SJCRH30 (cell line): ENCODE results near the gene TAS2R41. TPM values are rescaled to one million over a fixed set of nuclear protein-coding genes. Genes with fewer than 3 reads are reported as not detected.

Source experiments
- DNase-seq, 2 experiments: peaks; one replicate each; pipeline ENCODE4 v3.0.0-alpha.2; 2015 to 2020
- H3K27ac ChIP-seq: fragments of 250-450 bp; sonication (Bioruptor Pico); 2 replicates; pipeline ENCODE4 v1.5.1; 2020; ENCODE audit warnings: mild to moderate bottlenecking, moderate library complexity
- H3K27me3 ChIP-seq: fragments of 250-450 bp; sonication (Bioruptor Pico); 2 replicates; pipeline ENCODE4 v1.5.1; 2020; ENCODE audit warnings: mild to moderate bottlenecking, moderate library complexity
- H3K36me3 ChIP-seq: fragments of 250-450 bp; sonication (Bioruptor Pico); 2 replicates; pipeline ENCODE4 v1.5.1; 2020; ENCODE audit warnings: mild to moderate bottlenecking, moderate library complexity
- H3K4me1 ChIP-seq: fragments of 250-450 bp; sonication (Bioruptor Pico); 2 replicates; pipeline ENCODE4 v1.5.1; 2020; ENCODE audit warnings: mild to moderate bottlenecking, moderate library complexity
- H3K4me3 ChIP-seq: fragments of 250-450 bp; sonication (Bioruptor Pico); 2 replicates; pipeline ENCODE4 v1.5.1; 2020; ENCODE audit warnings: mild to moderate bottlenecking, moderate library complexity
- H3K9me3 ChIP-seq: fragments of 250-450 bp; sonication (Bioruptor Pico); replicated peaks from 2 replicates; pipeline ENCODE4 v1.5.1; 2020; ENCODE audit warnings: mild to moderate bottlenecking, moderate library complexity
- total RNA-seq: library from RNA; depleted of rRNA; stranded (reverse); fragments of >200 nt; shearing (Covaris generic); gene quantifications from 2 replicates; pipeline ENCODE4 v1.2.3, GENCODE V29; 2014; rRNA removed

The TAS2R41 gene, protein sequence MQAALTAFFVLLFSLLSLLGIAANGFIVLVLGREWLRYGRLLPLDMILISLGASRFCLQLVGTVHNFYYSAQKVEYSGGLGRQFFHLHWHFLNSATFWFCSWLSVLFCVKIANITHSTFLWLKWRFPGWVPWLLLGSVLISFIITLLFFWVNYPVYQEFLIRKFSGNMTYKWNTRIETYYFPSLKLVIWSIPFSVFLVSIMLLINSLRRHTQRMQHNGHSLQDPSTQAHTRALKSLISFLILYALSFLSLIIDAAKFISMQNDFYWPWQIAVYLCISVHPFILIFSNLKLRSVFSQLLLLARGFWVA
- not detected in 2 replicates for total RNA-seq

DNA sequence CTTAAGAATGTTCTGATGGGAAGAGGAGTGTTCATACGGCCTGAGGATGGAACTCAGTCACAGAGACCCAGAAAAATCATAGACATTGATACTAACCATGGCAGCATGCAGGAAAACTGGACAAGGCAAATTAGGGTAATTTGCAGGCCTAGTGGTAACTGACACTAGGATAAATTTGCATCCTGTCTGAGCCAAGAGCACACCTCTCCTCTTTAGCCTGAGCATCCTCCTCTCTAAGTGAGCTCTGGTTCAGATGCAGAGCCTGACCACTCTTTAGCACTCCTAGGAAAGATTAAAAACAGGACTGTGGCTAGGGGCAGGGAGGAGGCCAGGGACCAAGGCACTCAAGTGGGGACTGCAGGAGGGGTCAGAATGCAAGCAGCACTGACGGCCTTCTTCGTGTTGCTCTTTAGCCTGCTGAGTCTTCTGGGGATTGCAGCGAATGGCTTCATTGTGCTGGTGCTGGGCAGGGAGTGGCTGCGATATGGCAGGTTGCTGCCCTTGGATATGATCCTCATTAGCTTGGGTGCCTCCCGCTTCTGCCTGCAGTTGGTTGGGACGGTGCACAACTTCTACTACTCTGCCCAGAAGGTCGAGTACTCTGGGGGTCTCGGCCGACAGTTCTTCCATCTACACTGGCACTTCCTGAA lies at the start of gene TAS2R41:
TSS of gene TAS2R41 (plus strand) at position 373 of the 650 bp plus-strand sequence. CDS start at position 373, 0 bp downstream.
- Histone ChIP-seq H3K27ac (no peak within 1 kb of the TSS), H3K27me3 (no peaks in the 10 kb centered on the region), H3K9me3 (no peaks in the 10 kb centered on the region), H3K4me3 (no peak within 1 kb of the TSS), H3K4me1 (no peaks in the 10 kb centered on the region), H3K36me3 (no peaks in the 10 kb centered on the region)
- no peak for DNase-seq

DNA sequence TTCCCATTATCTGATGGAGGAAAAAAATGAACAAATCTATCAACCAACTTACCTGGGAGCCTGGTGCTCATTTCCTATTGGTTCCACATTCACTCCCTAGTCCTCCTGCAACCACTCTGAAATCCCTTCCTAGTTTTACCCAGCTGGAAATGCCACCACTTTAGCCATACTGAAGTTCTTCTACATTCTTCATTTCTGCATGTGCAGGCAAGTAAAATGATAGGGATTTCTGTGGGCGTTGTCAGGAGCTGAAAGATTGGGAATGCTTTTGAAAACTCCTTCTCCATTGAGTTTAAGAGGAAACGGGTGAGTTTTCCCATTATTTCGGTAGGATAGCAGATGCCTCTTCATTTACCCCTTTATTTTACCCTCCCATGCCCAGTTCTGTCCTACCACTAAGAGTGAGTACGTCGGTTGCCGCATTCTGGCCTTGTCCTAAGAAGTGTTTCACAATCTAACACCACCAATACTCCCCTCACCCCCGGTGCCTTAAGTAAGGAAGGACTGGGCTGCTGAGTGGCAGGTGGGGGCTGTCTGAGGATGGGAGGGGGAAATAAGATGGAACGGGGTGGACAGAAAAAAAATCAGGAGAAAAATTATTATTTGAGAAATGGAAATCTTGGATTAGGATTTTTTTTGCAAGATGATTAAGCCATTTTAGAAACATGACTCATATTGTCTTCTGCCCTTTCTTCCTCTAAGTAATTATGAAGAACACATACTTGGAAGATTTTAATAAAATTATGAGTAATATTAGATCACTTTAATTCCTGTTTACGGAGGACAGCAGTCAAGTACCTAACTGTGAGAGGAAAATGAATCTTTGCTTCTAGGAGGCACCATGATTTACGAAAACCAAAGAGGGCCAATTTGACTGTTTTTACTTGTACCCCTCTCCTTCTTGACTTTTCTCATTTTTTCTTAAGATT lies 47.6 kb upstream of the TAS2R41 start:
- H3K9me3 ChIP-seq: no peaks in the 10 kb centered on the region
- no peaks in the 10 kb centered on the region; the same call in 1 of the 2 replicates for H3K27me3 ChIP-seq
- no peak overlapping the region for H3K4me3 ChIP-seq
- no peak overlapping the region for H3K27ac ChIP-seq
- no peaks in the 10 kb centered on the region for H3K4me1 ChIP-seq
- DNase-seq: no peak
- no peaks in the 10 kb centered on the region for H3K36me3 ChIP-seq

DNA sequence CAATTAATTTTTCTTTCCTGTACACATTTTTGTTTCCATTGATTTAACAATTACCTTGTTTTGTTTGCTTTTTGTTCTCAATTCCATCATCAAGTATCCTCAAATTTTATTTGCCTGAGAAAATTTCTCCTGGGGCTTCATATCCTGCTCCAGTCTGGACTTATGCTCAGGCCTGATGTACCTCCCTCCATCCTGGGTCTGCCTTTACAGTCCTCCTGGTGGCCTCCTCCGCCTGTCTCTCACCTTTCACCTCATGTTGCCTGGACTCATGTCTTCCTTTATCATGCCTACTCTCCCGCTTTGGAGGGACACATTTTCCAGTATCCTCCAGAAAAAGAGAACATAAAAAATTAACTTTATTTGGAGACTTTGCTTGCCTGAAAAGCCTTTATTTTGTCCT lies 46.6 kb upstream of the TAS2R41 start:
- Histone ChIP-seq H3K27ac (no peak overlapping the region), H3K4me3 (no peak overlapping the region), H3K9me3 (no peaks in the 10 kb centered on the region), H3K36me3 (no peaks in the 10 kb centered on the region), H3K4me1 (no peaks in the 10 kb centered on the region), H3K27me3 (no peaks in the 10 kb centered on the region; the same call in 1 of the 2 replicates)
- no peak for DNase-seq

DNA sequence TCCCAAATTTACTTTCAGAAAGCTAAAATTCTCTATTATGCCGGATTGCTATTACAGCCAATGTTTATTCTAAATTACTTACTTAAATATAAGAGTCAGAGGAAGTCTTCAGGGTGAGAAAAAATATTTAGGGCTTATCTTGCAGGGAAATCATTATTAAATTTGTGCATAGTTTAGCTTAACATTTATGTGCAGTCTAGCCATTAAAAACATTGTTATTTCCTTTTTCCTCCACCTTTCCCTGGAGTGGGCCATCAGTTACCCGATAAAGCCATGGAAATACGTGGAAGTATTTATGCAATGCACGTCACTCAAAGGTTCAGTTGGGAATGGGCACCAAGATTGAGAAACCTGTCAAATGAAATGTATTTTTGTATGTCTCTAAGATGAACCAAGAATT lies 43.9 kb upstream of the TAS2R41 start:
- Histone ChIP-seq H3K4me3 (no peak overlapping the region), H3K4me1 (no peaks in the 10 kb centered on the region), H3K27ac (no peak overlapping the region), H3K9me3 (no peaks in the 10 kb centered on the region), H3K36me3 (no peaks in the 10 kb centered on the region), H3K27me3 (no peaks in the 10 kb centered on the region; the same call in 1 of the 2 replicates)
- DNase-seq: no peak

DNA sequence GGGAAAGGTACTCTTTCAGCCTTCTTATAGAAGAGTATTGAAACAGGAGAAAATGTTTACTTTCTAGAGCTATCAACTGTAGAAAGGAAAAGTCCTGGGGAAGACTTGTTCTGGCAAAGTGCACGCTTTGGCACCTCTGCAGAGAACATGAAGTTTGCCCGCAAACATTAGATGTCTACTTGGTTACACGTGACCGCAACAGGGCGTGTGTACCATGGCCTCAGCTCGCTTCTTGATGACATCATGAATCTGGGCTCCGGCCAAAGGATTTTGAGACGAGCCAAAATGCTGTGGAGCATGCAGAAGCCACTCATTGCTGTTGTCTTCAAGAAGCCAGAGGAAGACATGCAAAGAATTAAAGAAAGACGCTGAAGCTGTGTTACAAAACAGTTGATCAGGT lies 43.0 kb upstream of the TAS2R41 start:
- Histone ChIP-seq H3K4me3 (no peak overlapping the region), H3K36me3 (no peaks in the 10 kb centered on the region), H3K27ac (no peak overlapping the region), H3K9me3 (no peaks in the 10 kb centered on the region), H3K27me3 (no peaks in the 10 kb centered on the region; the same call in 1 of the 2 replicates), H3K4me1 (no peaks in the 10 kb centered on the region)
- DNase-seq: peak in 1 of 2 experiments; percentile 7

DNA sequence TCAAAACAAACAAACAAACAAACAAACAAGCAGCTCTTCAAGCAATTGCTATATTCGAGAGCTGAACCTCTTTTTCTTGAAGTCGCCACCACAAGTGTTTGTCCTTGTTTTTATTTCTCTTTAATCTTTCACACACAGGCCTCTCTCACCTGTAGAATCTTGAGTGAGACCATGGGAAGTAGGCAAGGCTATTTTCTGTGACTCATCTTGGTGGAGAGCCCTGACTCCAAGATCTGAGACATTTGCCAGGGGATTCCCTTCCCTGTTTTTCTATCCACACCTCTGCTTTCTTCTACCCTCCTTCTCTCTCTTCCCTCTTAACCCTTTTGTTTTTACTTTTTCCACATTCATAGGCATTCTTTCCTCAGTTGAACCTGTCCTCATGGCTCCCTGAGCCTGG lies 42.4 kb upstream of the TAS2R41 start:
- H3K27ac ChIP-seq: no peak overlapping the region
- H3K27me3 ChIP-seq: no peaks in the 10 kb centered on the region; the same call in 1 of the 2 replicates
- DNase-seq: no peak
- H3K4me3 ChIP-seq: no peak overlapping the region
- no peaks in the 10 kb centered on the region for H3K4me1 ChIP-seq
- H3K9me3 ChIP-seq: no peaks in the 10 kb centered on the region
- H3K36me3 ChIP-seq: no peaks in the 10 kb centered on the region

DNA sequence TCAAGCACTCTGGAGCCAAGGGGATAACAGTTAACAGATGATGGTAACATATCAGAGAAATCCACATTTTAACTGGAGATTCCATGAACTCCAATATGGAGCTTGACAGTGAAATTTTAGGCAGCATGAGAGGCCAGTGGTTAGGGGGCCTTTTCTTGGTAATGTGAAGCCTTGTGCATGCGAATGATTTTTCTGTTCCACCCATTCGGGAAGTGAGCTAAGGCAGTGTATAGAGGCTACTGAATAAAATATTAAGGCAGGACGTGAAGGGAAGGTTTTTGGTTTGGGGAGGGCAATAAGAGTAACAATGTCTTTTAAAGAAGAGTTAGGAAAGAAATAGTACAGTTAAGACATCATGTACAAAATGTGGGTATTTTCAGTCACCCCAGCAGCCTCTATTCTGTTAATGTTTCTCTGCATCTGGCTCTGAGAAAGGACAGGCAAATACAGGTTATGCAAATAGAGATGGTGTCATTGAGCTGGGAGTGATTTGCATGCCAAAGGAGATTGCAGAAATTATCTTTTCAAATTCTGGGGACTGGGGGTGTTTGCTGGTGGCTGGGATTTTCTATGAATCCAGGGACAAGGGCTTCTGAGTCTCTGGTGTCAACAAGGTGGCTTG lies 41.2 kb upstream of the TAS2R41 start:
- no peaks in the 10 kb centered on the region for H3K4me1 ChIP-seq
- no peak overlapping the region for H3K4me3 ChIP-seq
- no peaks in the 10 kb centered on the region for H3K9me3 ChIP-seq
- no peak overlapping the region for H3K27ac ChIP-seq
- no peak for DNase-seq
- peaks cover 5% of the 10 kb centered on the region; the same call in 1 of the 2 replicates for H3K27me3 ChIP-seq
- no peaks in the 10 kb centered on the region for H3K36me3 ChIP-seq

DNA sequence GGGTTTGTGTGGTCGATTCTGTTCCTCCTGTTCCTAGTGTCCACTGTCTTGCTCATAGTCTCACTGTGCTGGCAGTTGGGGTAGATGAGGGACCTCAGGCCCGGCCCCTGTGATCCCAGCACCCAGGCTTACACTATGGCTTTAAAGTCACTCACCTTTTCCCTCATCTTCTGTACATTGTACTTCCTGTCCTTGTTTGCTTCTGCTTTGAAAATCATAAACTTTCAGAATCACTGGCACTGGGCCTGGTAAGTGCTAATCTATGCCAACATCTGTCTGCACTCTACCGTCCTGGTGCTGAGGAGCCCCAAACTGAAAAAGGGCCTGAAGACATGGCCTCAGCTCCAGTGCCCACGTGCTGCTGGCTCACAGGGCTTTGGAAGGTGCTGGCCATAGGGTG lies 40.1 kb upstream of the TAS2R41 start:
- DNase-seq: no peak
- no peak overlapping the region for H3K27ac ChIP-seq
- no peaks in the 10 kb centered on the region for H3K4me1 ChIP-seq
- H3K36me3 ChIP-seq: no peaks in the 10 kb centered on the region
- H3K9me3 ChIP-seq: no peaks in the 10 kb centered on the region
- H3K4me3 ChIP-seq: no peak overlapping the region
- H3K27me3 ChIP-seq: peaks cover 5% of the 10 kb centered on the region; the same call in 1 of the 2 replicates

DNA sequence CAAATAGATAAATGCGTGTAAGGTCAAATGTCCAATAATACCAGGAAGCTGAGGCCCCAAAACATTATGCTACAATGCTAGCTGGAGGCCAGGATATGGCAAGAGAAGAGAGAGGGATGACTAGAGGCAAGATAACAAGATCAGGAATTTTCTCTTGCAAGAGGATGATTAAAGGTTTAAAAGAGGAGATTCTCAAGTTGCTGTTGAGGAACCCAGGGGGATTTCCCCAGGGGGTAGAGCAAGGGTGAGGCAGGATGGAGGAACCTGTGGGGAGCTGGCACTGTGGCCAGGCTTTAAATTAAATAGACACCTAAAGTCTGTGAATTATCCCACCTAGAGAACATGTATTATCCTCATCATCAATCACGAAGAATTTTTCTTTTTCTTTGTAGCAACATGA lies 37.8 kb upstream of the TAS2R41 start:
- Histone ChIP-seq H3K36me3 (no peaks in the 10 kb centered on the region), H3K27me3 (peaks cover 9% of the 10 kb centered on the region; the same call in 1 of the 2 replicates), H3K4me3 (no peak overlapping the region), H3K9me3 (no peaks in the 10 kb centered on the region), H3K27ac (no peak overlapping the region), H3K4me1 (no peaks in the 10 kb centered on the region)
- DNase-seq: no peak

DNA sequence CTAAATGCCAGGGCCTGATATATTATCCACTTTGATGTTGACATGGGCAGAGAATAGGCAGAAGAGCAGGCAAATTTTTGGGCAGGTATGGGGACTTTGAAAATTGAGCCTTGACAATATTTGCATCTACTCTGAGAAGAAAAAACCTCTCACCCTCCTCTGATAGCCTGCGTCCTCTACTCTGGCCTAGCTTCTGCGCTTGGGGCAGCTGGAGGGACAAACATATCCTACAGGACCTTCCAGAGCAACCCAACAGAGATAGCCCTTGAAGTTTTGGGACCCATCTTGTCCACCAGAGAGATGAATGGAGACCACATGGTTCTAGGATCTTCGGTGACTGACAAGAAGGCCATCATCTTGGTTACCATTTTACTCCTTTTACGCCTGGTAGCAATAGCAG lies 34.5 kb upstream of the TAS2R41 start, which contains the start of gene TAS2R60:
TSS of gene TAS2R60 (plus strand) at position 301 of the 400 bp plus-strand sequence. CDS start at position 301, 0 bp downstream.
- DNase-seq: no peak
- Histone ChIP-seq H3K9me3 (no peaks in the 10 kb centered on the region), H3K27ac (no peak within 1 kb of the TSS), H3K36me3 (no peaks in the 10 kb centered on the region), H3K4me1 (no peaks in the 10 kb centered on the region), H3K27me3 (peaks cover 19% of the 10 kb centered on the region; the same call in 1 of the 2 replicates), H3K4me3 (no peak within 1 kb of the TSS)

DNA sequence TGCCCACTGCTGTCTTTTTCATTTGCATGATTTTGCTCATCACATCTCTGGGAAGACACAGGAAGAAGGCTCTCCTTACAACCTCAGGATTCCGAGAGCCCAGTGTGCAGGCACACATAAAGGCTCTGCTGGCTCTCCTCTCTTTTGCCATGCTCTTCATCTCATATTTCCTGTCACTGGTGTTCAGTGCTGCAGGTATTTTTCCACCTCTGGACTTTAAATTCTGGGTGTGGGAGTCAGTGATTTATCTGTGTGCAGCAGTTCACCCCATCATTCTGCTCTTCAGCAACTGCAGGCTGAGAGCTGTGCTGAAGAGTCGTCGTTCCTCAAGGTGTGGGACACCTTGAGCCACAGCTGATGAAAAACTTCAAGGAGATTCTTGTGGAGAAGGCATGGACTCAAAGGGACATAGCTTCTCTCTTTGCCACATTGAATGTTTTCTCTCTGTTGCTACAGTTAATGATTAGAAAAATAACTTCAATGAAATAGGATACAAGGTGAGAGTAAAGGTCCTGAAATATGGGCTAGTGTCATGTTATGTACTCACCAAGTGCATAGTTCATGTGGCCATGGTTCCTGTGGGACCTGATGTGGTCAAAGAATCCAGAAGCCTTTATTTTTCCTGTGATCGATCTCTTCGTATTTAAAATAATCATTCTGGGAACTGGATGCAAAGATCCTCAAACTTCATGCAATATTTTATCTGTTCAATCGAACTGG lies 33.5 kb upstream of the TAS2R41 start:
- H3K4me3 ChIP-seq: no peak overlapping the region
- peaks cover 24% of the 10 kb centered on the region; the same call in 1 of the 2 replicates for H3K27me3 ChIP-seq
- H3K4me1 ChIP-seq: no peaks in the 10 kb centered on the region
- no peaks in the 10 kb centered on the region for H3K9me3 ChIP-seq
- H3K27ac ChIP-seq: no peak overlapping the region
- H3K36me3 ChIP-seq: no peaks in the 10 kb centered on the region
- DNase-seq: no peak

DNA sequence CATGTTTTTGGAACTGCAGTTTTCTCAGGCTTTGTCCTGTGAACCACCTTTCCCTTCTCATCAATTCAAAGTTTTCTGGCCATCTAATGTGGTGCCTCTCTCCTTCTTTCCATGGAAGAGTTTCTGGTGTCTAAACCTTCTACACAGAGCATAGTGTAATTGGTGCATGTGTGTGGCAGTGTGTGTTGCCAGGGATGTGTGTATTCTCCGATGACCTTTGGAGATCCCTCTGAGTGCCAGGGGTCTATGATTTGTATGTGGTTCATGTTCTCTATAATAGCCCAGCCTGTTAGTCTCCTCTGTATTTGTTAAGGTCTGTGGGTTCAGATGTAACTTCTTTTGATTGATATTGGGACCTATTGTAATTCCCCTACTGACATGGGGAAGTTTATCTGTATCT lies 32.9 kb upstream of the TAS2R41 start:
- H3K4me1 ChIP-seq: no peaks in the 10 kb centered on the region
- DNase-seq: no peak

DNA sequence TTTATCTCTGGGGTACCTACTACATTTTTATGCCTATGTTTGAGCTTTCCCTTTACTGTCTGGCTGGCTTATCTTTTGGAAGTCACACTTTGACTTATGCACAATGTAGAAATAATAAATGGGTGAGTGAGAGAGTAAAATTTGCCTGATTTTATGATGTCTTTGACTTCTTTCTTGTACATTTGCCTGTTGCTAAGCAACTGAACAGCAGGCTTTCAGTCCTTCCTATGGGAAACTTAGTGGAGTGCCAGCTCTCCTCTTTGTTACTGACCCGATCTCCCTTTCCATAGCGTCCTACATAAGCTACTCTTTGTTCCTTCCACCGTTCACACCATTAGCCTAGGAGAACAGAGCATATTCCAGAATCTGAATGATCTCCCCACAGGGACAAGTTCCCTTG lies 30.2 kb upstream of the TAS2R41 start:
- H3K36me3 ChIP-seq: no peaks in the 10 kb centered on the region
- no peaks in the 10 kb centered on the region for H3K4me1 ChIP-seq
- DNase-seq: no peak
- H3K4me3 ChIP-seq: no peak overlapping the region
- H3K9me3 ChIP-seq: no peaks in the 10 kb centered on the region
- peaks cover 23% of the 10 kb centered on the region; the same call in 1 of the 2 replicates for H3K27me3 ChIP-seq
- no peak overlapping the region for H3K27ac ChIP-seq

More for the DNA sequence above, 32.9 kb upstream of the TAS2R41 start:
- Histone ChIP-seq H3K27me3 (peaks cover 29% of the 10 kb centered on the region; the same call in 1 of the 2 replicates), H3K27ac (no peak overlapping the region), H3K36me3 (no peaks in the 10 kb centered on the region), H3K4me3 (no peak overlapping the region), H3K9me3 (no peaks in the 10 kb centered on the region)

DNA sequence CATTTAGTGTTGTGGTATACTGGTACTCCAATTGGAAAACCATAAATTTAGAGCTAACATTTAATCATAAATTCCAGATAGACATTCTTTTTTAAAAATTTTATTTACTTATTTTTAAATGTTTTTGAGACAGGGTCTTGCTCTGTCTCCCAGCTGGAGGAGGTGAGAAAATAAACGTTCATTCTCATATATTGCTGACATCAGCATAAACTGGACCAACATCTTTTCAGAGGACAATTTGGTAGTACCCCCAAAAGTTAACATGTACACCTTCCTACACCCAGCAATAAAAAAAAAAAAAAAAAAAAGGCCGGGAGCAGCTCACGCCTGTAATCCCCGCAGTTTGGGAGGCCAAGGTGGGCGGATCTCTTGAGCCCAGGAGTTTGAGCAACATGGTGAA lies 29.2 kb upstream of the TAS2R41 start:
- Histone ChIP-seq H3K36me3 (no peaks in the 10 kb centered on the region), H3K4me3 (no peak overlapping the region), H3K27me3 (peaks cover 23% of the 10 kb centered on the region; the same call in 1 of the 2 replicates), H3K9me3 (no peaks in the 10 kb centered on the region), H3K27ac (no peak overlapping the region), H3K4me1 (no peaks in the 10 kb centered on the region)
- DNase-seq: no peak
